SIG-M5 (cell line): ENCODE data around the gene IRX5.

Experiments used
- DNase-seq: peaks from one replicate; lab custom pipeline; 2025; lab: John Stamatoyannopoulos, UW

The IRX5 gene

DNA sequence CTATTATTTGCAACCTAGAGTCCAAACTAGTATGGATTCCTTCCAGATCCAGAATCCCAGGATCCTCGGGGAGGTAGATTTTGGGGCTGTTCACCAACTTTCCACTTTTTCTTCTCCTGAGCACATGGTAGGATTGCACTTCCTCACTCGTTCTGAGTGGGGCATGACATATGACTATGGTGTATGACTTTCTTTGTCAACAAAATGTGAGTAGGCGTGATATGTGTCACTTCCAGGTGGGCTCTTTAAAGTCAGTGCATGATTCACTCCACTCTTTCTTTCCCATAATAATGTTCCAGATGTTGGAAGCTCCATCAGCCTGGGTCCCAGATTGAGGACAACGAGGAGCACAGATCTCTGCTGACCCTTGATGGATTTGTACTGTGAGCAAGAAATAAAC lies 21.5 kb downstream of the IRX5 start:
- no peak for DNase-seq

DNA sequence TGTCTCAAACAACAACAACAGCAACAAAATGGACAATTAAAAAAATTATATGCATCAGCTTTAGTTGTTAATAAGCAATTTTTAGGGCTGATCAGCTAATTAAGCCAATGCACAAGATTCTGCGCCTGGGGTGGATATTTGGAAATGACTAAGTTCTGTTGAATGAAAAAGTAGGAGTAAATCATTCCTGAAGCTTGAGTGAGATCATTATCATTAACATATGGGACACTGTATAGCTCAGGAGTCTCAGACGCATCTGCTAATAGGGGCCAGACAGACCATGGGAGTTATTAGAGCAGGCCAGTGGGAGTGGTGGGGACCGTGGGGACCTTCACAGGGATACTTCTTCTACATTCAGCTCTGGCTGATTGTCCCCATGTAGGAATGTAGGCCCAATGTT lies 22.8 kb downstream of the IRX5 start:
- no peak for DNase-seq

DNA sequence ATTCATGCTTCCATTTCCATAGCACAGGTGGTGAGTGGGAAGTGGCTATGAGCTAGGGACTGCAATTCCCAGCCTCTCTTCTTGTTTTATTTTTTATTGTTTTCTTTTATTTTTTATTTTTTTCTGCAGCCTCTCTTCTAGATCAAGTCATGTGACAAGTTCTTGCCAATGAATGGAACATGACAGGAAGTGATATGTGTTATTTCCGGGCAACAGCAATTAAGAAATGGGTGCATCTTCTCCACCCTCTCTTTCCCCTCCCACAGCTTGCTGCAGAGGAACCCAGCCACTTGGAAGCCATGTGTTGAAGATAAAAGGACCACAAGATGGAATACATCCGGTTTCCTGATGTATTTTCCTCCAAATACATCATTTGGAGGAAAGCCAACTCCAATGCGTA lies 23.6 kb downstream of the IRX5 start:
- no peak for DNase-seq

DNA sequence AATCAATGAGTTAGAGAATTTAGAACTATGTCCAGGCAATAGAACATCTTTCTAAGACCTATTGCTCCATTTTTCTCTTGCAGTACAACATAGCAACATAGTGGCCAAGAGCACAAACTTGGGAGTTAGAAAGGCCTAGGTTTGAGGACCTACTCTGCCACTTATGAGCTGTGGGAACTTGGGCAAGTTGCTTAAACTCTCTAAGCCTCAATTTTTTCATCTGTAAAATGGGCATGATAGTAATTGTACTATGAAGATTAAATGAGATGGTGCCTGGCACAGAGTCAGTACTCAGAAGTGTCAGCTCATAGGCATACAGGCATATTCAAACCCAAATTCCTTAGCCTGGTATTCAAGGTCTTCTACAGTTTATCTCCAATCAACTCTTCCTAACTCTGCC lies 25.1 kb downstream of the IRX5 start:
- DNase-seq = no peak

DNA sequence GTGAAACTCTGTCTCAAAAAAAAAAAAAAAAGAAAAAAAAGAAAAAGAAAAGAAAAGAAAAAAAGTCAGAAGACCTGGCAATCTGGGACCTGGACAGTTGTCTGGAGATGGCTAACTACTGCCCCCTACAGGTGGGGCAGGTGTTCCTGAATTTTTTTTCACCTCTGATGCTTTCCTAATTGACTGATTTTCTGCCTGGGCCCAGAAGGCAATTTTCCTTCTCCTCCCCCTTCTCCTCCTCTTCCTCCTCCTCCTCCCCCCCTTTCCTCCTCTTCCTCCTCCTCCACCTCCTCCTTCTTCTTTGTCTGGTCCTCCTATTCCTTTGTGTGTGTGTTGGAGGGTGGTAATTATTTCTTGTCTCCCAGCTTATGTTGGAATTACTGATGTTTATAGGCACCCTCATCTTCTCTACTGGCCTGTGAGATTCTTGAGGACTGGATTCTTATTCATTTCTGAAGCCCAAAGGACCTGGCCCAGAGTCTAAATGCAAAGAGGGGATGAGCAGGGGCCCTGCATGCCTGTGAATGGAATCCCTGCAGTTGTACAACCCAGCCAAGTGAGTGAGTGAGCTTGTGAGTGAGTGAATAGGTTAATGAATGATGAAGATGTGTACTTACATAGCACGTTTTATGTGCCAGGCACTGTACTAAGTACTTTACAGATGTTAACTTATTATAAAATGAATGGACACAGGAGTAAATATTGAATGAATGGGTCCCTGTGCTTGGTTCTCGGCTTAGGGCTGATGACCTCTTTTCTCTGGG lies 26.9 kb downstream of the IRX5 start:
- DNase-seq = no peak

DNA sequence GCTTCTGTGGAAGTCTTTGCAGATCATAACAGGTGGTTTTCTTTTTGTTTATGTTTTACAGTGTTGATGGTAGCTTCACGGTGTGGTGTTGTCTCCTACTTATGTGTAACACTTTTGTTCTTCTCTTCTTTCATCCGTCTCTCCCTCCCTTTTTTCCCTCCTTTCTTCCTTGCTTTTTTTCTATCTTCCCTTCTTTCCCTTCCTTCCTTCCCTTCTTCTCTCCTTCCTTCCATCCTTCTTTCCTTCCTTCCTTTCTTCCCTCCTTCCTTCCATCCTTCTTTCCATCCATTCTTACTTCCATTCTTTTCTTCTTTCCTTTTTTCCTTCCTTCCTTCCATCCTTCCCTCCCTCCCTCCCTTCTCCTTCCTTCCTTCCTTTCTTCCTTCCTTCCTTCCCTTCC lies 31.4 kb downstream of the IRX5 start:
- DNase-seq = no peak

DNA sequence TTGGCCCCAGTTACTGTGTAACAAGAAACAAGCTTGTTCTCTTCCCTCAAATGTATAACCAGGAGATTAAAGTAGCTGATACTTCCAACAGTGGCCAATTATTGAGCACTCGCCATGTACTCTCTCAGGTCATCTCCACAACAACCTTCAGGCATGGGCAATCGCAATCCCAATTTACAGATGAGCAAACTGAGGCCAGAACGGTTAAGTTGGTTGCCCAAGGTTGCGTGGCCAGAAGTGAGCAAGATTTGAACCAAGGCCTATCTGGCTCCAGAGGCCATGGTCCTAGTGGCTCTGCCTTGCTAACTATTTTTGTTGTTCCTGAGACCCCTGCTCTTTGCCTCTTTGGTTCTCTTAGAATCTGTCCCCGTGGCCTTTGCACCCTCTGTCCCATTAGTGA lies 33.6 kb downstream of the IRX5 start:
- DNase-seq = no peak

DNA sequence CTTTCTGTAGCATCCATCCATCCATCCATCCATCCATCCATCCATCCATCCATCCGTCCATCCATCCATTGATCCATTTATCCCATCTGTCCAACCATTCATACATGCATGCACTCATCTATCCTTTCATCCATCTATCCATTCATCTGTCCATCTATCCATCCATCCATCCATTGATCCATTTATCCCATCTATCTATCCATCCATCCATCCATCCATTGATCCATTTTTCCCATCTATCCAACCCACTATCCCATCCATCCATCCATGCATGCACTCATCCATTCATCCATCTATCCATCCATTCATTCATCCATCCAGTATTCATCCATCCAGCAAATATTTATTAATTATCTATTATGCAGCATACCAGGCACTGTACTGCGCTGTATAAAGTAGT lies 34.8 kb downstream of the IRX5 start:
- DNase-seq = no peak

DNA sequence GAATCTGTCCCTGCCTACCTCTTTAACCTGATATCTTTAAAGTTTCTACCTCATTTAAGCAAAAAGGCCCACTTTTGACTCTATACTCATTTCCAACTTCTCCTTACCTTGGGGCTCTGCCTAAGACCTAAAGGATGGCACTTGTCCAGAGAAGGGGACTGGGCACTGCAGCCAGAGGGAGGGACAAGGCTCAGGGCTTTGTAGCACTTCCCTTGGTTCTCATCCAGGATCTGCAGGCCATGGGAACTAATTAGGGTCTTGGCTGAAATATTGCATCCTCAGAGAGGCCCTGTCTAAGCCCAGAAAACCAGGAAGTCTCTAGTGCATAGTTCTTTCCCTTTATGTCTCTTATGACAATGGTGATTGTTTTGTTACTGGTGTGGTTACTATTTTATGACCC lies 37.3 kb downstream of the IRX5 start:
- DNase-seq = no peak

DNA sequence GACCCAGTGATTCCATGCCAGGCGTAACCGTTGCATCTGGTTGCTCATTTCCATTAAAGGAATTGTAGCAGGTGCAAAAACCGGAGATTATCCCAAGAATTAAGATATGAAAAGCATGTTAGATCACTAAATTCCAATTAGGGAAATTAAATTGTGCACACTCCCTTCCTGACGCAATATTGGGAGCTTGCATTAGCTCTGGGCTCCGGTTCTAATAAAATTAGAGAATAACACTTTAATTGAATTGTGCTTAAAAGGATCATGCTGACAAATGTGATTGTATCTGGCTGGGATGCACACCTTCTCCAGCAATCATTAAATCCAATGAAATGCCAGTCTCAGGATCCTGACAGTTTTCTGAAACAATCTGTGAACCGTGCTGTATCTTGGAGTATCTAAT lies 38.1 kb downstream of the IRX5 start:
- DNase-seq = no peak

DNA sequence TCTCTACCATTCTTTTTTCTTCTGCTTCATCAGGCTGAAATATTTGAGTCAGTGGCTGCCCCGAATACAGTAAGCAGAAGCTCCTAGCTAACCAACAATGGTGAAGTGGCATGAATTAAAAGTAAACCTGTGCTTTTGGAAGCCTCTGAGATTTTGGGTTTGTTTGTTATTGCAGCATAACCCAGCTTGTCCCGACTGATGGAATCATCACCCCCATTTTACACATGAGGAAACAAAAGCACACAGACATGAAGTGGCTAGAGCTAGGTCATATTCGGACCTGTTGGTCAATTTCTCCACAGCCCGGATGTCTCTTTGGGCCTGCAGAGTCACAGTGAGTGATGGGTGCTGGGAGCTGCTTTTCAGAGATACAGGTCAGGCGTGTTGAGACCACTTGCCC lies 39.4 kb downstream of the IRX5 start:
- no peak for DNase-seq

DNA sequence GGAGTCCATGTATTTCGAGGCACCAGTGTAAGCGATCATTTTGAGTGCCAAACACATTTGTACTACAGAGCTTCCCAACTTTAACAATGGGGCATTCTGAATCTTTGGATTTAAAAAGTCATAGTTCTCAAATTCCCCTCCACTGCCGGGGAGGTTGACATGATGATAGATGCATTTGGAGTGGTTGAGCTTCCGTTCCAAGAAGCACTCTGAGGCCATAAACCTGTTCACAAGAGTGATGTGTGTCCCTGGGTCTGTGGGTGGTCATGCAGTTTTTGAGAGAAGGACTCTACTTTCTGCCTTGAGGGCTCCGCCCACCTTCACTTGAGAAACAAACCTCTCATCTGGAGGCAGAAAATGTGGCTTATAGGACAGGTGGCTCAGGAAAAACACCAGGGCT lies 43.7 kb downstream of the IRX5 start:
- DNase-seq = no peak

DNA sequence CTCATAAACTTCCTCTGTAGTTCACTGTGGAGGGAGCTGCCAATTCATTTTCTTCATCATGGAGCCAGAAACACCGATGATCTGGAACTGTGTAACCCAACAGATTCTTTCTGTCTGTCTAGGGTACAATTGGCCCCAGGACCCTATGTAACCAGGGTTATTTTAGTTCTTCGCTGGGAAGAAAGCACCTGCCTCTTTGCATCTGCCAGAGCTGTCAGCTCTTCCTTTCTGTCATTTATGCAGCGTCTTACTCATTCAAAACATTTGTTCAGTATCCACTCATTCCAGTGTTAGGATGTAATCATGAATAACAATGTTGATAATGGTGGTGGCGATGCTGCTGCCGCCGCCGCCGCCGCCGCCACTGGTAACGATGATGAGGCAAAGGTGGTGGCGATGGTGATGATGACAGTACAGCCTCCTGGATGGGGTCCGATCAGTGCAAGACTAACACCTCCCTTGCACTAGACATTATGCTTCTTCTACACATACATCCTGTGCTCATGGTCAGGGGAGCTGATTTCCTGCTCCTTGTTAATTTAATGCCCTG lies 46.1 kb downstream of the IRX5 start:
- no peak for DNase-seq

DNA sequence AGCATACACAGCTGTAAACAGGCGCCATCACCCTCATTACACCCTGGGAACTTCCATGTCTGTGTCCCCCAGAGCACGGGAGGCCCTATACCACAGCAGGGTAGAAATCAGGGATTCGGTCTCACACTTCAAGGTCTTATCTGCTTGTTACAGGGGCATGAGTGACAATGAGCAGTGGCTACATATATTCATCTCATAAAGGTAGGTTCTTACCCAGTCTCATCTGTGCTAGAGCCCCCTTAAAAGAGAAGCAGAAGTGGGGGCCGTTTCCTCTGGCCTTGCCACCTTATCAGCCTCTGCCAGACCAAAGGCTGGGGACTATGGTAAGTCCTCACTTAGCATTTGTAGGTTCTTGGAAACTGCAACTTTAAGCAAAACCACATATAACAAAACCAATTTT lies 46.5 kb downstream of the IRX5 start:
- DNase-seq = no peak

DNA sequence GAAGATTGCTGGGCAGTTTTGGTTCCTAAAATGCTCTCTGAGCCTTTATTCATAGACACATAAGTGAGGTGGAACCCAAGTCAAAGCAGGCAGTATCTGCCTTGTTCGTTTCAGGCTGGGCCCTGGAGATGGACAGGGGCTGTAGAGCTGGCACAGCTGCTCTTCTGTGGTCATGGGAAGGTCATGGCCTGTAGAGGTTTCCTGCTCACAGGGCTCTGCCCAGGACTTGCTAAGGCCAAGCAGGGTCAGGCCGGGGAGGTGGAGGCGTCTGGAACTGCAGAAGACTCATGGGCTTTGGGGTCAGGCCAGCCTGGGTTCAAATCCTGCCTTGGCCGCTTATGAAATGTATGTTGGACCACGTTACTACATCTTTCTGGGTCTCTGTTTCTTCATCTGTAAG lies 50.2 kb downstream of the IRX5 start:
- no peak for DNase-seq
